Measurements from ENCODE around the gene G3BP2. TPM values are rescaled to one million over a fixed set of nuclear protein-coding genes. Genes with fewer than 3 reads are reported as not detected.

G3BP2 gene
- total RNA-seq, 1 donor from 2014 or later = 281 TPM

DNA sequence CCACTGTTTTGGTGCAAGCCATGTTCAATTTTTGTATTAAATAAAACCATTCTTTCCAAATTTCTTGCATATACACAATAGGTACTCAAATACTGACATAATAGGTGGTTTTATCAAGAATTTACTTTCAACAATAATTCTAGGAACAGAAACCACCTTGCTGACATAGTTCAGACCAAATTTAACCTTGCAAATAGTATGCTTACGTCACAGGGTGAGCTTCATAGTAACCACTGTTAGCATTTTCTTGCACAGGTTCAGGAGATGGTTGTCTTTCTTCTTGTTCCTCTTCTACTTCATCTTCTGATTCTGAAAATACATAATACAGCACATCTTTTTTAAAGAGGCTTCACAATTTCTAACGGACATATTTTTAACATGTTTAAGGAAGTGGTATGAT, 17.6 kb downstream of the G3BP2 start:
- H3K27ac Mint-ChIP-seq (ENCODE audit: unreplicated experiment) = no peak overlapping the region
- Histone ChIP-seq H3K27ac (ENCODE audit: low read depth, low read length) (no peak overlapping the region), H3K27me3 (ENCODE audit: insufficient read depth, low read length) (no peaks in the 10 kb centered on the region), H3K9ac (ENCODE audit: low read length) (no peak overlapping the region), H3K4me1 (ENCODE audit: insufficient read depth, low read length) (peaks cover 2% of the 10 kb centered on the region), H3K36me3 (ENCODE audit: insufficient read depth, low read length) (peaks cover 46% of the 10 kb centered on the region), H3K4me2 (ENCODE audit: low read length) (no peak overlapping the region), H3K9me3 (ENCODE audit: insufficient read depth, low read depth, low read length) (no peaks in the 10 kb centered on the region), H4K20me1 (ENCODE audit: insufficient read depth, low read length) (peaks cover 43% of the 10 kb centered on the region), H3K4me3 (ENCODE audit: insufficient read depth, low read depth, low read length) (no peak overlapping the region), H3K79me2 (ENCODE audit: insufficient read depth, low read length) (peaks cover 75% of the 10 kb centered on the region), H2AFZ (ENCODE audit: low read depth, low read length) (no peak overlapping the region)
- H3K4me1 Mint-ChIP-seq (ENCODE audit: low read depth, unreplicated experiment) = peaks cover 26% of the 10 kb centered on the region
- H3K9me3 Mint-ChIP-seq (ENCODE audit: unreplicated experiment) = no peaks in the 10 kb centered on the region
- H3K27me3 Mint-ChIP-seq (ENCODE audit: low read depth, unreplicated experiment) = no peaks in the 10 kb centered on the region
- peaks cover 13% of the 10 kb centered on the region for H3K36me3 Mint-ChIP-seq (ENCODE audit: low read depth, unreplicated experiment)
- FAIRE-seq = no peak
- H3K4me3 Mint-ChIP-seq (ENCODE audit: unreplicated experiment) = no peak overlapping the region
- no peak for TF ChIP-seq EZH2 (IDR thresholded peaks at IDR 0.05; ENCODE audit: insufficient read depth, low read length)
- TF ChIP-seq CTCF (IDR thresholded peaks at IDR 0.05; ENCODE audit: insufficient read depth, low read depth, low read length) = no peak
- no peak for DNase-seq (ENCODE audit: low read depth)

- Histone ChIP-seq H3K9me3 (ENCODE audit: insufficient read depth, low read depth, low read length) (no peaks in the 10 kb centered on the region), H3K4me3 (ENCODE audit: insufficient read depth, low read depth, low read length) (no peak overlapping the region), H2AFZ (ENCODE audit: low read depth, low read length) (no peak overlapping the region), H4K20me1 (ENCODE audit: insufficient read depth, low read length) (peaks cover 42% of the 10 kb centered on the region), H3K36me3 (ENCODE audit: insufficient read depth, low read length) (peaks cover 46% of the 10 kb centered on the region), H3K79me2 (ENCODE audit: insufficient read depth, low read length) (peaks cover 73% of the 10 kb centered on the region), H3K9ac (ENCODE audit: low read length) (no peak overlapping the region), H3K27me3 (ENCODE audit: insufficient read depth, low read length) (no peaks in the 10 kb centered on the region), H3K4me2 (ENCODE audit: low read length) (no peak overlapping the region), H3K4me1 (ENCODE audit: insufficient read depth, low read length) (peaks cover 2% of the 10 kb centered on the region), H3K27ac (ENCODE audit: low read depth, low read length) (no peak overlapping the region)
- H3K36me3 Mint-ChIP-seq (ENCODE audit: low read depth, unreplicated experiment) = peaks cover 15% of the 10 kb centered on the region
- H3K4me1 Mint-ChIP-seq (ENCODE audit: low read depth, unreplicated experiment) = peaks cover 23% of the 10 kb centered on the region
- TF ChIP-seq EZH2 (IDR thresholded peaks at IDR 0.05; ENCODE audit: insufficient read depth, low read length) (no peak), CTCF (IDR thresholded peaks at IDR 0.05; ENCODE audit: insufficient read depth, low read depth, low read length) (no peak)
- DNase-seq (ENCODE audit: low read depth) (no peak), FAIRE-seq (no peak)
- H3K27me3 Mint-ChIP-seq (ENCODE audit: low read depth, unreplicated experiment) = no peaks in the 10 kb centered on the region
- H3K27ac Mint-ChIP-seq (ENCODE audit: unreplicated experiment) = no peak overlapping the region
- no peaks in the 10 kb centered on the region for H3K9me3 Mint-ChIP-seq (ENCODE audit: unreplicated experiment)
- H3K4me3 Mint-ChIP-seq (ENCODE audit: unreplicated experiment) = no peak overlapping the region
These were observed 18.3 kb downstream of the G3BP2 start for GRCh38 chr4:75654905-75655304.

DNA sequence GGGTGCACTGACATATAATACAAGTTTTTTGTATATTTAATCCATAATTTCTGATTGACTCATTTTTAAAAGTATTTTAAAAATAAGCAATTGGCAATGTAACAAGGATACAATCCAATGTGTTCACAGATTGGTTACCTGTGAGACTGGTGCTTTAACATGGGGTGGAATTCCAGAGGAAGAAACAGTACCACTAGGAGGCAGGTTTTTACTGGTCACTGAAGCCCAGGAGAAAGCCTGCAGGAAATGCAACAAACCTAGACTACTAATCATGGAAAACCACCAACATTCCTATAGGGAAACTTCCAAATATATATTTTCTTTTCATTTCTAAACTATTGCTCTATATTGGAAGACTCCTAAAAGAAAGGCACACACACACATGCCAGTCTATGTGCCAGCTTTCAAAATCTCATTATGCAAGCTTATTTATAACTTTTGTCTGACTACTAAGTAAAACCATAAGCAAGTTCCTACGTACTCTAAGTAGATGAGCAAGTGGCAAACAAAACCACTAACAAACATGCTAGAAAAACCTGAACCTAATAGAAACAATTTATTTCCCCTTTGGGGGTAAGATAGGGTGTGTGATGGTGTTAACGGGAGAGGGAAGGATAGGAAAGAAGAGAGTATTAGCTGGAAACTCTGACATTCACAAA, 19.2 kb downstream of the G3BP2 start:
- Mint-ChIP-seq H3K4me1 (ENCODE audit: low read depth, unreplicated experiment) (peaks cover 15% of the 10 kb centered on the region), H3K27me3 (ENCODE audit: low read depth, unreplicated experiment) (no peaks in the 10 kb centered on the region), H3K9me3 (ENCODE audit: unreplicated experiment) (no peaks in the 10 kb centered on the region), H3K4me3 (ENCODE audit: unreplicated experiment) (no peak overlapping the region), H3K27ac (ENCODE audit: unreplicated experiment) (no peak overlapping the region), H3K36me3 (ENCODE audit: low read depth, unreplicated experiment) (peaks cover 15% of the 10 kb centered on the region)
- Histone ChIP-seq H3K9ac (ENCODE audit: low read length) (no peak overlapping the region), H4K20me1 (ENCODE audit: insufficient read depth, low read length) (peaks cover 41% of the 10 kb centered on the region), H2AFZ (ENCODE audit: low read depth, low read length) (no peak overlapping the region), H3K79me2 (ENCODE audit: insufficient read depth, low read length) (peaks cover 73% of the 10 kb centered on the region), H3K9me3 (ENCODE audit: insufficient read depth, low read depth, low read length) (no peaks in the 10 kb centered on the region), H3K4me3 (ENCODE audit: insufficient read depth, low read depth, low read length) (no peak overlapping the region), H3K4me1 (ENCODE audit: insufficient read depth, low read length) (peaks cover 2% of the 10 kb centered on the region), H3K27me3 (ENCODE audit: insufficient read depth, low read length) (no peaks in the 10 kb centered on the region), H3K36me3 (ENCODE audit: insufficient read depth, low read length) (peaks cover 48% of the 10 kb centered on the region), H3K27ac (ENCODE audit: low read depth, low read length) (no peak overlapping the region), H3K4me2 (ENCODE audit: low read length) (no peak overlapping the region)
- no peak for TF ChIP-seq EZH2 (IDR thresholded peaks at IDR 0.05; ENCODE audit: insufficient read depth, low read length)
- TF ChIP-seq CTCF (IDR thresholded peaks at IDR 0.05; ENCODE audit: insufficient read depth, low read depth, low read length) = peak; percentile 39
- no peak for FAIRE-seq
- DNase-seq (ENCODE audit: low read depth) = peak; percentile 25
